Body of pancreas (tissue), 4 donors: Measurements from ENCODE around the gene NR0B1. TPM values are rescaled to one million over a fixed set of nuclear protein-coding genes. Genes with fewer than 3 reads are reported as not detected.
A peak's percentile ranks its signal among the peaks of the same experiment; 100 is the strongest.

ENCODE experiments used
- ATAC-seq: fragments of 150-250 bp; one replicate; pipeline ENCODE4 v1.9.1; 2016
- DNase-seq, 4 donors: peaks; one replicate each; pipeline ENCODE4 v3.0.0-alpha.2; 2019
- H3K27ac ChIP-seq, 4 donors: fragments of 200-600 bp; sonication (generic); 1 replicate in 3 of 4; 2 replicates in 1 of 4; pipeline versions ENCODE4 v1.5.1 to v1.6.1; 2016 to 2019; ENCODE audit warnings: mild to moderate bottlenecking in 1 of 4, mixed read lengths in 1 of 4, moderate library complexity in 1 of 4
- H3K27me3 ChIP-seq, 2 donors: fragments of 200-600 bp; sonication (generic); one replicate each; pipeline ENCODE4 v1.6.0; 2016; ENCODE audit warnings: mild to moderate bottlenecking in 1 of 2
- H3K36me3 ChIP-seq, 2 donors: fragments of 200-600 bp; sonication (generic); replicated peaks in 1 of 2; 2 replicates each; pipeline ENCODE4 v1.5.1; 2016; ENCODE audit warnings: low read depth in 2 of 2; ENCODE audit not compliant: insufficient read depth in 1 of 2
- H3K4me1 ChIP-seq: fragments of 200-600 bp; sonication (generic); one replicate; pipeline ENCODE4 v1.6.0; 2016
- H3K4me3 ChIP-seq, 2 donors: fragments of 200-600 bp; sonication (generic); 1 replicate in 1 of 2; 2 replicates in 1 of 2; pipeline ENCODE4 v1.5.1; 2016 to 2019
- H3K9me3 ChIP-seq, 3 donors: fragments of 200-600 bp; sonication (generic); 1 replicate in 2 of 3; 2 replicates in 1 of 3; pipeline ENCODE4 v1.5.1; 2016
- POLR2A ChIP-seq, 3 donors: fragments of 450-650 bp; IDR thresholded peaks; one replicate each; pipeline ENCODE4 v1.6.1; 2016; ENCODE audit warnings: antibody characterized with exemption in 3 of 3, mild to moderate bottlenecking in 2 of 3
- WGBS, 2 donors: methylation state at CpG; one replicate each; pipeline ENCODE4 v1.1.5; 2017; 5-methylcytosine and 5-hydroxymethylcytosine counted together
- intact Hi-C: fragments of 100-400 bp; cut with DNase I; formaldehyde crosslinking; loops from one replicate; pipeline ENCODE4 v1.15.1; 2023
- total RNA-seq, 2 donors: library from RNA; depleted of rRNA; stranded (reverse); fragments of >200 nt; gene quantifications; one replicate each; pipeline ENCODE4 v1.1.0, GENCODE V29; 2016
- TF ChIP-seq, protein P1 (sequence below), 7 experiments: fragments of 450-650 bp in 4 of 7; fragments of 200-600 bp in 3 of 7; sonication (generic) in 3 of 7; IDR thresholded peaks; one replicate each; pipeline ENCODE4 v1.5.1; 2016 to 2019; ENCODE audit warnings: antibody characterized with exemption in 7 of 7

Gene NR0B1
- total RNA-seq, 2 donors from 2014 or later: 0.78 TPM; not detected in 1

DNA sequence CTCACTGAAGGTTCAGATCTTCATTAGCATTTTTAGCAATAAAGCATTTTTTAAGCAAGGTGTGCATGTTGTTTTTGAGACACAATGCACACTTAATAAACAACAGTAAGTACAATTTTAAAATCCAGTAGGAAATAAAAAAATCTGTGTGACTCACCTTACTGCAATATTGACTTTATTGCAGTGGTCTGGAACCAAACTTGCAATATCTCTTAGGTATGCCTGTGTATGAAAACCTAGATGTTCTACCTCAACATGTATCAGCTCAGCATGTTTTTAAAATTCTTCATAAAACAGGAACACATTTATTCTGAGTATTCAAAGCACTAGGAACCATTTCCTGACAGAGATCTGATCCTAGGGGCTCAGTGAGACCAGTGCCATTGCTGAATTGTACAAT, 26.7 kb downstream of the NR0B1 start:
- ATAC-seq (no peak), DNase-seq (no peak)
- no peak for TF ChIP-seq POLR2A (IDR thresholded peaks at IDR 0.05)
- TF ChIP-seq, protein P1, sequence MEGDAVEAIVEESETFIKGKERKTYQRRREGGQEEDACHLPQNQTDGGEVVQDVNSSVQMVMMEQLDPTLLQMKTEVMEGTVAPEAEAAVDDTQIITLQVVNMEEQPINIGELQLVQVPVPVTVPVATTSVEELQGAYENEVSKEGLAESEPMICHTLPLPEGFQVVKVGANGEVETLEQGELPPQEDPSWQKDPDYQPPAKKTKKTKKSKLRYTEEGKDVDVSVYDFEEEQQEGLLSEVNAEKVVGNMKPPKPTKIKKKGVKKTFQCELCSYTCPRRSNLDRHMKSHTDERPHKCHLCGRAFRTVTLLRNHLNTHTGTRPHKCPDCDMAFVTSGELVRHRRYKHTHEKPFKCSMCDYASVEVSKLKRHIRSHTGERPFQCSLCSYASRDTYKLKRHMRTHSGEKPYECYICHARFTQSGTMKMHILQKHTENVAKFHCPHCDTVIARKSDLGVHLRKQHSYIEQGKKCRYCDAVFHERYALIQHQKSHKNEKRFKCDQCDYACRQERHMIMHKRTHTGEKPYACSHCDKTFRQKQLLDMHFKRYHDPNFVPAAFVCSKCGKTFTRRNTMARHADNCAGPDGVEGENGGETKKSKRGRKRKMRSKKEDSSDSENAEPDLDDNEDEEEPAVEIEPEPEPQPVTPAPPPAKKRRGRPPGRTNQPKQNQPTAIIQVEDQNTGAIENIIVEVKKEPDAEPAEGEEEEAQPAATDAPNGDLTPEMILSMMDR (IDR thresholded peaks at IDR 0.05): no peak

DNA sequence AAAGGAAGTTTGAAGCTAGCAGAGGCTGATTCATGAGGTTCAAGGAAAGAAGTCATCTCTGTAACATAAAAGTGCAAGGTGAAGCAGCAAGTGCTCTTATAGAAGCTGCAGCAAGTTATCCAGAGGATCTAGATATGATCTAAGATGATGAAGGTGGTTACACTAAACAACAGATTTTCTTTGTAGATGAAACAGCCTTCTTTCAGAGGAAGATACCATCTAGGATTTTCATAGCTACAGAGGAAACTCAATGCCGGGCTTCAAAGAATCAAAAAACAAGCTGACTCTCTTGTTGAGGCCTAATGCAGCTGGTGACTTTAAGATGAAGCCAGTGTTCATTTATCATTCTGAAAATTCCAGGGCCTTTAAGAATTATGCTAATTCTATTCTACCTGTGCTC, 28.8 kb downstream of the NR0B1 start:
- Histone ChIP-seq H3K9me3 (no peaks in the 10 kb centered on the region), H3K36me3 (no peaks in the 10 kb centered on the region), H3K4me3 (no peak overlapping the region), H3K27ac (no peak overlapping the region), H3K27me3 (no peaks in the 10 kb centered on the region), H3K4me1 (no peaks in the 10 kb centered on the region)
- 91% methylated on average over 1 of the region's 1 CpG for WGBS, 2 donors
- no peak for DNase-seq
- no peak for ATAC-seq
- TF ChIP-seq, protein P1 (IDR thresholded peaks at IDR 0.05): no peak
- TF ChIP-seq POLR2A (IDR thresholded peaks at IDR 0.05): no peak
- intact Hi-C loops: no loop called here

More for the DNA sequence above, 26.7 kb downstream of the NR0B1 start:
- no peak overlapping the region for H3K4me3 ChIP-seq
- no peaks in the 10 kb centered on the region for H3K27me3 ChIP-seq
- no peaks in the 10 kb centered on the region for H3K36me3 ChIP-seq
- H3K9me3 ChIP-seq: no peaks in the 10 kb centered on the region
- H3K27ac ChIP-seq: no peak overlapping the region
- intact Hi-C loops: no loop called here
- H3K4me1 ChIP-seq: no peaks in the 10 kb centered on the region

DNA sequence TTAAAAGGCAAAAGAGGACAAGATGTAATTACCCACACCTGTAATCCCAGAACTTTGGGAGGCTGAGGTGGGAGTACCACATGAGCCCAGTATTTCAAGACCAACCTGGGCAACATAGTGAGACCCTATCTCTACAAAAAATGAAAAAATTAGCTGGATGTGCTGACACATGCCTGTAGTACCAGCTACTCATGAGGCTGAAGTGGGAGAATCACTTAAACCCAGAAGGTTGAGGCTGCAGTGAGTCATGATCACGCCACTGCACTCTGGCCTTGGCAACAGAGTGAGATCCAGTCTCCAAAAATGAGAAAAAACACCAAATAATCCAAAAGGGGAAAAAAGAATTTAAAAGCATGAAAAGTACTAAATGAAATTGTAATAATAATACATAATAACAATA, 30.8 kb downstream of the NR0B1 start:
- no peaks in the 10 kb centered on the region for H3K4me1 ChIP-seq
- TF ChIP-seq POLR2A (IDR thresholded peaks at IDR 0.05): no peak
- TF ChIP-seq, protein P1 (IDR thresholded peaks at IDR 0.05): no peak
- no peak overlapping the region for H3K27ac ChIP-seq
- H3K4me3 ChIP-seq: no peak overlapping the region
- no peaks in the 10 kb centered on the region for H3K9me3 ChIP-seq
- H3K36me3 ChIP-seq: no peaks in the 10 kb centered on the region
- no peak for DNase-seq
- H3K27me3 ChIP-seq: no peaks in the 10 kb centered on the region
- 0 to 67% methylated on average over 1 of the region's 1 CpG for WGBS, 2 donors
- ATAC-seq: no peak
- intact Hi-C loops: no loop called here

DNA sequence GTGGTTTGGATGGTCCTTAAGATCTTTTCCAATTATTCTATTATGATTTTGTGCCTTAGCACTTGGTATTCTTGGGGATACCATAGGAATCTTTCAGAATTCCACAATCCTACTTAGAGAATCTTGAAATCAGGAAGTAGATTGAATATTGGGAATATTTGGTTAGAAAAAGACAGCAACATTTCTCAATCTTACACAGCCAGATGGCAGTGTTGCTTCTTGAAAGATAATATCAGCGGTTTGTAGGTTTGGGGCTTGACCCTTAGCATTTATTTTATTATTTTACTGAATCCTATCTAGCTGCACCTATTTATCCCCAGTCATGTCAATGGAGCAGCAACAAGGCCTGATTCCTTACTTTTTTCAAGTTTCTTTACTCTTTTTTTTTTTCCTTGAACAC, 33.7 kb downstream of the NR0B1 start:
- no peak overlapping the region for H3K27ac ChIP-seq
- DNase-seq (no peak), ATAC-seq (no peak)
- H3K9me3 ChIP-seq: no peaks in the 10 kb centered on the region
- no peaks in the 10 kb centered on the region for H3K27me3 ChIP-seq
- H3K4me3 ChIP-seq: no peak overlapping the region
- TF ChIP-seq, protein P1 (IDR thresholded peaks at IDR 0.05): peak in 4 of 7 experiments; percentile 24 to 41 (median 30)
- no peak for TF ChIP-seq POLR2A (IDR thresholded peaks at IDR 0.05)
- no peaks in the 10 kb centered on the region for H3K36me3 ChIP-seq
- intact Hi-C loops: no loop called here
- 0 to 5% methylated on average over 1 of the region's 1 CpG for WGBS, 2 donors
- H3K4me1 ChIP-seq: no peaks in the 10 kb centered on the region

GRCh38 chrX:30270639-30271038, 38.6 kb downstream of the NR0B1 start:
- ATAC-seq: no peak
- no peak overlapping the region for H3K27ac ChIP-seq

More at GRCh38 chrX:30270639-30271038, 38.6 kb downstream of the NR0B1 start:
- no peaks in the 10 kb centered on the region for H3K27me3 ChIP-seq
- no peak for TF ChIP-seq POLR2A (IDR thresholded peaks at IDR 0.05)
- TF ChIP-seq, protein P1 (IDR thresholded peaks at IDR 0.05): no peak
- no peaks in the 10 kb centered on the region for H3K4me1 ChIP-seq
- H3K9me3 ChIP-seq: no peaks in the 10 kb centered on the region
- intact Hi-C loops: no loop called here
- no peak overlapping the region for H3K4me3 ChIP-seq
- 82 to 91% methylated on average over 2 to 3 of the region's 3 CpGs for WGBS, 2 donors
- no peak for DNase-seq
- H3K36me3 ChIP-seq: no peaks in the 10 kb centered on the region
